ENCODE measurements around the gene CFD. TPM values are rescaled to one million over a fixed set of nuclear protein-coding genes. Genes with fewer than 3 reads are reported as not detected.
"Not testable (repeated sequence)": the region's sequence is repeated elsewhere in the genome, so short reads cannot be mapped to it uniquely, and the experiment has no call there.

CFD gene
- total RNA-seq, 2 donors from 2014 or later: 0.38 to 1.1 TPM

DNA sequence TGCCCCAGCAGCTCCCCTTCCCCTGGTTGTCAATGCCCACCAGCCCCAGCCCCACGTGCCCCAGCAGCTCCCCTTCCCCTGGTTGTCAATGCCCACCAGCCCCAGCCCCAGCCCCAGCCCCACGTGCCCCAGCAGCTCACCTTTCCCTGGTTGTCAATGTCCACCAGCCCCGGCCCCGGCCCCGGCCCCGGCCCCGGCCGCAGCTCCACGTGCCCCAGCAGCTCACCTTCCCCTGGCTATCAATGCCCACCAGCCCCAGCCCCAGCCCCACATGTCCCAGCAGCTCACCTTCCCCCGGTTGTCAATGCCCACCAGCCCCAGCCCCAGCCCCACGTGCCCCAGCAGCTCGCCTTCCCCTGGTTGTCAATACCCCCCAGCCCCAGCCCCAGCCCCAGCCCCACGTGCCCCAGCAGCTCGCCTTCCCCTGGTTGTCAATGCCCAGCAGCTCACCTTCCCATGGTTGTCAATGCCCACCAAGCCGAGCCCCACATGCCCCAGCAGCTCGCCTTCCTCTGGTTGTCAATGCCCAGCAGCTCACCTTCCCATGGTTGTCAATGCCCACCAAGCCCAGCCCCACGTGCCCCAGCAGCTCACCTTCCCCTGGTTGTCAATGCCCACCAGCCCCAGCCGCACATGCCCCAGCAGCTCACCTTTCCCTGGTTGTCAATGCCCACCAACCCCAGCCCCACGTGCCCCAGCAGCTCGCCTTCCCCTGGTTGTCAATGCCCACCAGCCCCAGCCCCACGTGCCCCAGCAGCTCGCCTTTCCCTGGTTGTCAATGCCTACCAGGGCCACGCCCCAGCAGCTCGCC is 19.5 kb downstream of the CFD start:
- WGBS, 2 experiments (ENCODE audit: insufficient coverage in 1 of 2, insufficient read length in 1 of 2): 87 to 93% methylated on average over 15 to 24 of the region's 24 CpGs
- peak; percentile 49 for DNase-seq
- H3K9ac ChIP-seq (ENCODE audit: extremely low read depth, low read length, poor library complexity, severe bottlenecking); H3K27me3 Mint-ChIP-seq (ENCODE audit: insufficient read depth); H3K4me1 ChIP-seq (ENCODE audit: control insufficient read depth, insufficient read depth, low read length); H3K9me3 Mint-ChIP-seq; H3K4me3 Mint-ChIP-seq; H3K27me3 ChIP-seq (ENCODE audit: control insufficient read depth, insufficient read depth, low read length, poor library complexity, severe bottlenecking); H3K9me3 ChIP-seq (ENCODE audit: control insufficient read depth, low read length); H3K4me3 ChIP-seq (ENCODE audit: low read length); H3K27ac ChIP-seq (ENCODE audit: low read depth, low read length); H3K27ac Mint-ChIP-seq; H3K4me1 Mint-ChIP-seq: not testable (repeated sequence)
- peaks cover 33% of the 10 kb centered on the region for H3K36me3 ChIP-seq (ENCODE audit: control insufficient read depth, insufficient read depth, low read length)
- H3K36me3 Mint-ChIP-seq (ENCODE audit: low read depth): peaks cover 45% of the 10 kb centered on the region

DNA sequence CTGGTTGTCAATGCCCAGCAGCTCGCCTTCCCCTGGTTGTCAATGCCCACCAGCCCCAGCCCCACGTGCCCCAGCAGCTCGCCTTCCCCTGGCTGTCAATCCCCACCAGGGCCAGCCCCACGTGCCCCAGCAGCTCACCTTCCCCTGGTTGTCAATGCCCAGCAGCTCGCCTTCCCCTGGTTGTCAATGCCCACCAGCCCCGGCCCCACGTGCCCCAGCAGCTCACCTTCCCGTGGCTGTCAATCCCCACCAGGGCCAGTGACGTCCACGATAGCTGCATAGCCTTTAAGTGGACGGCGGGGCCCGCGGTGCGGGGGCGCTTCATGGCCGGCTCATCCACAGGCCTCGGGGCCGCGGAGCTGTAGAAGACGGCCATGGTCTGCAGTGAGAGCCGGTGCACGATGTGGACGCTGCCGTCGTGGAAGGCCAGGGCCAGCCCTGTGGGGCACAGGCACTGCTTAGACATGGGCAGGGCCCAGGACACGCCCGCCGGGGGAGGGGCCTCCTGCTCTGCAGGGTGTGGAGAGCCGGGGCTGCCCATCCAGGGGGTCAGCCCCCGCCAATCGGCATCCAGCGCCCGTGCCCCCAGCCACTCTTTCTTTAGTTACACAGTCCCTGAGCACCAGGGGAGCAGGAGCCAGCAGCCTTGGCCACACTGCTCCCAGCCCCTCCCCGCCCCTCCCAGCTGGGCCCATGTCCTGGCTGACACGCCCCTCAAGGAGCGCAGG is 20.4 kb downstream of the CFD start:
- Mint-ChIP-seq H3K27ac (no peak overlapping the region), H3K36me3 (ENCODE audit: low read depth) (peaks cover 43% of the 10 kb centered on the region), H3K4me3 (no peak overlapping the region), H3K9me3 (no peaks in the 10 kb centered on the region), H3K27me3 (ENCODE audit: insufficient read depth) (no peaks in the 10 kb centered on the region), H3K4me1 (no peaks in the 10 kb centered on the region)
- Histone ChIP-seq H3K4me3 (ENCODE audit: low read length) (no peak overlapping the region), H3K27ac (ENCODE audit: low read depth, low read length) (no peak overlapping the region), H3K4me1 (ENCODE audit: control insufficient read depth, insufficient read depth, low read length) (no peaks in the 10 kb centered on the region), H3K36me3 (ENCODE audit: control insufficient read depth, insufficient read depth, low read length) (peaks cover 31% of the 10 kb centered on the region), H3K9ac (ENCODE audit: extremely low read depth, low read length, poor library complexity, severe bottlenecking) (no peak overlapping the region), H3K27me3 (ENCODE audit: control insufficient read depth, insufficient read depth, low read length, poor library complexity, severe bottlenecking) (no peaks in the 10 kb centered on the region), H3K9me3 (ENCODE audit: control insufficient read depth, low read length) (no peaks in the 10 kb centered on the region)
- WGBS, 2 experiments (ENCODE audit: insufficient coverage in 1 of 2, insufficient read length in 1 of 2): 90 to 97% methylated on average over 32 to 37 of the region's 37 CpGs
- DNase-seq: peak; percentile 34
- TF ChIP-seq, protein P1, sequence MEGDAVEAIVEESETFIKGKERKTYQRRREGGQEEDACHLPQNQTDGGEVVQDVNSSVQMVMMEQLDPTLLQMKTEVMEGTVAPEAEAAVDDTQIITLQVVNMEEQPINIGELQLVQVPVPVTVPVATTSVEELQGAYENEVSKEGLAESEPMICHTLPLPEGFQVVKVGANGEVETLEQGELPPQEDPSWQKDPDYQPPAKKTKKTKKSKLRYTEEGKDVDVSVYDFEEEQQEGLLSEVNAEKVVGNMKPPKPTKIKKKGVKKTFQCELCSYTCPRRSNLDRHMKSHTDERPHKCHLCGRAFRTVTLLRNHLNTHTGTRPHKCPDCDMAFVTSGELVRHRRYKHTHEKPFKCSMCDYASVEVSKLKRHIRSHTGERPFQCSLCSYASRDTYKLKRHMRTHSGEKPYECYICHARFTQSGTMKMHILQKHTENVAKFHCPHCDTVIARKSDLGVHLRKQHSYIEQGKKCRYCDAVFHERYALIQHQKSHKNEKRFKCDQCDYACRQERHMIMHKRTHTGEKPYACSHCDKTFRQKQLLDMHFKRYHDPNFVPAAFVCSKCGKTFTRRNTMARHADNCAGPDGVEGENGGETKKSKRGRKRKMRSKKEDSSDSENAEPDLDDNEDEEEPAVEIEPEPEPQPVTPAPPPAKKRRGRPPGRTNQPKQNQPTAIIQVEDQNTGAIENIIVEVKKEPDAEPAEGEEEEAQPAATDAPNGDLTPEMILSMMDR (conservative IDR thresholded peaks at IDR 0.05): no peak

DNA sequence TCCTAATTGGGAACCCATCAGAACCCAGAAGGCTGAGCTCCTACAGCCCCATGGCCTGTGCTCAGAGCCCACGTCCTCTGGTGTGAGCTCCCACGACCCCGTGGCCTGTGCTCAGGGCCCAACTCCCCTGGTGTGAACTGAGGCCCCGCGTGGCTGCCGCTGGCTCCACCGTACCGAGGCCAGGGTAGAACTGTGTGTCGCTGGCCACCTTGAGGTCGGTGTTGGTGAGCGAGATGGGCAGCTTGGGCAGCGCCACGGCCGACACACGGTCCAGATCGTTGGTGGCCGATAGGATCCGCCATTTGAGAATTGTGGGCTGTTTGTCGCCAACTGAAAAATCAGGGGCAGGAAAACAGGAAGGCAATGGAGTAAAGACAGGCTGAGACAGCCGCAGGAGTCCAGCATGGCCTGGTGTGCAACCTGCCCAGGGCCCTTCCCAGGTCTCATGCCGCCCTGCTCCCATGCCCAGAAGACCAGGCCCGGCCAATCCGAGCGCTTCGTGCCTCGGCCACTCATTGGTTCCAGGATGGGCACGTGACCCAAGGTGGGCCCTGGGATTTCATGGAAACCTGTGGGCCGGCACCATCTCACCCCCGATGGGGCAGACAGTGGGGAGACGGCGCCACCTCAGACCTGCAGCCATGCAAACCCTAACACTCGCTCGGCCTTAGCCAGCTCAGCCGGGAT is 22.1 kb downstream of the CFD start:
- Histone ChIP-seq H3K27me3 (ENCODE audit: control insufficient read depth, insufficient read depth, low read length, poor library complexity, severe bottlenecking) (no peaks in the 10 kb centered on the region), H3K36me3 (ENCODE audit: control insufficient read depth, insufficient read depth, low read length) (peaks cover 43% of the 10 kb centered on the region), H3K9ac (ENCODE audit: extremely low read depth, low read length, poor library complexity, severe bottlenecking) (no peak overlapping the region), H3K27ac (ENCODE audit: low read depth, low read length) (no peak overlapping the region), H3K9me3 (ENCODE audit: control insufficient read depth, low read length) (no peaks in the 10 kb centered on the region), H3K4me1 (ENCODE audit: control insufficient read depth, insufficient read depth, low read length) (no peaks in the 10 kb centered on the region), H3K4me3 (ENCODE audit: low read length) (no peak overlapping the region)
- TF ChIP-seq, protein P1 (conservative IDR thresholded peaks at IDR 0.05): no peak
- Mint-ChIP-seq H3K27ac (no peak overlapping the region), H3K9me3 (no peaks in the 10 kb centered on the region), H3K27me3 (ENCODE audit: insufficient read depth) (no peaks in the 10 kb centered on the region), H3K36me3 (ENCODE audit: low read depth) (peaks cover 38% of the 10 kb centered on the region), H3K4me3 (no peak overlapping the region), H3K4me1 (no peaks in the 10 kb centered on the region)
- DNase-seq: peak; percentile 39
- WGBS, 2 experiments (ENCODE audit: insufficient coverage in 1 of 2, insufficient read length in 1 of 2): 97% methylated on average over 21 to 34 of the region's 34 CpGs
